ENCODE data around the gene F2RL2.

DNA sequence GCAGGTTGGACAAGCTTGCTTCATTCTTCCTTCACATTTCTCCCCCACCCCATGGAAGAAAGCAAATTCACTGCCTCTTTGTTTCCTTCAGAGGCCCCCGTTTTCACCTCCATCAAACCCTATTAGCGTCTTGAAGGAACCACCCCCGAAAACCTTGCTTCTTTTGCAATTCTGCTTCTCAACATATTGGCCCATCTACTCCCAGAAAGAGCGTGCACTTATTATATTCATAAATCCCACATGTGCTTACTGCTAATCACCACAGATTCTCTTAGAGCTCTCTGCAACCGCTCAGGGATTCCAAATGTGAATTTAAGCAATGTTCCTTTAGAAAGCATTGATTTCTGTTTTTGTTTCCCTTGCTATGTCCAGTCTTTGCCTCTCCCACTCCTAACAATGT, 1.1 kb downstream of the F2RL2 start:
- no peak for TF ChIP-seq SPI1 (IDR thresholded peaks at IDR 0.05; ENCODE audit: low read depth, low read length)
- TF ChIP-seq POLR2A (IDR thresholded peaks at IDR 0.05; ENCODE audit: low read depth, low read length) = no peak
- TF ChIP-seq POLR2AphosphoS5 (IDR thresholded peaks at IDR 0.05; ENCODE audit: low read depth, low read length) = no peak
- TF ChIP-seq TAF1 (IDR thresholded peaks at IDR 0.05; ENCODE audit: low read depth, low read length) = no peak

Measured in GM12891 (cell line).